K562 (cell line): ENCODE measurements around the gene TNNT1. TPM values are rescaled to one million over a fixed set of nuclear protein-coding genes. Genes with fewer than 3 reads are reported as not detected.
A peak's percentile ranks its signal among the peaks of the same experiment; 100 is the strongest.

ENCODE experiments used
- ATAC-seq: fragments of 200-7000 bp; cut with Tn5 transposase; 3 replicates; pipeline ENCODE4 v1.9.1; 2020; ENCODE audit warnings: moderate library complexity
- BruUV-seq: library from RNA; stranded (reverse); fragments of 400-500 nt; replicated peaks from 2 replicates; lab custom pipeline; 2021; lab: Mats Ljungman, UMichigan
- CTCF ChIA-PET: fragments of 300-600 bp; formaldehyde crosslinking; extraction: SDS; loops from one replicate; lab custom pipeline; 2021; ENCODE audit warnings: low intra/inter-chr PET ratio; lab: Yijun Ruan, JAX
- POLR2A ChIA-PET: fragments of 300-600, 350-650 bp; sonication (Branson Sonifier 250); formaldehyde crosslinking; extraction: SDS; loops from one replicate; lab custom pipeline; 2021; ENCODE audit warnings: antibody characterized with exemption, inconsistent platforms; lab: Yijun Ruan, JAX
- DNase-seq, 4 experiments: peaks; one replicate each; pipeline versions ENCODE4 v3.0.0 to v3.0.0-alpha.2; 2011 to 2018; ENCODE audit warnings: low spot score in 3 of 4, mixed read lengths in 3 of 4; ENCODE audit errors: extremely low read depth in 1 of 4
- FAIRE-seq: peaks from 2 replicates; lab custom pipeline; 2011; peaks lifted over from hg19 to GRCh38; lab: Jason Lieb, UNC
- H2AFZ ChIP-seq: 2 replicates; pipeline ENCODE4 v1.6.0; 2011; ENCODE audit warnings: low read depth, low read length, control low read depth, inconsistent platforms
- H3K27ac ChIP-seq: fragments of 200-600 bp; 3 replicates; pipeline ENCODE4 v1.8.0; 2011; ENCODE audit warnings: low read depth, mild to moderate bottlenecking, control low read depth, inconsistent platforms, low read length, moderate library complexity, mixed read lengths; ENCODE audit errors: extremely low read depth
- H3K27me3 ChIP-seq, 2 experiments: fragments of 300-600 bp in 1 of 2; 2 replicates in 1 of 2; 3 replicates in 1 of 2; pipeline versions ENCODE4 v1.6.0 to v1.8.0; 2011; ENCODE audit warnings: inconsistent platforms in 2 of 2, low read length in 2 of 2, mild to moderate bottlenecking in 1 of 2, mixed read lengths in 1 of 2, moderate library complexity in 1 of 2; ENCODE audit not compliant: control insufficient read depth in 2 of 2, insufficient read depth in 2 of 2
- H3K36me3 ChIP-seq: fragments of 300-600 bp; 3 replicates; pipeline ENCODE4 v1.8.0; 2011; ENCODE audit warnings: mild to moderate bottlenecking, low read length, inconsistent platforms; ENCODE audit not compliant: control insufficient read depth, insufficient read depth
- H3K4me1 ChIP-seq, 2 experiments: fragments of 200-600 bp in 1 of 2; replicated peaks in 1 of 2; 2 replicates in 1 of 2; 3 replicates in 1 of 2; pipeline versions ENCODE4 v1.5.1 to v1.8.0; 2011; ENCODE audit warnings: inconsistent platforms in 2 of 2, low read length in 2 of 2, mild to moderate bottlenecking in 1 of 2, mixed read lengths in 1 of 2, moderate library complexity in 1 of 2; ENCODE audit not compliant: control insufficient read depth in 2 of 2, insufficient read depth in 2 of 2
- H3K4me2 ChIP-seq: 2 replicates; pipeline ENCODE4 v1.6.1; 2011; ENCODE audit warnings: low read length, control low read depth, inconsistent platforms, mixed read lengths; ENCODE audit not compliant: insufficient read depth
- H3K4me3 ChIP-seq: fragments of 200-600 bp; sonication (generic), shearing (Covaris generic); 2 replicates; pipeline ENCODE4 v1.5.1; 2016; ENCODE audit warnings: control low read depth, inconsistent platforms
- H3K79me2 ChIP-seq: fragments of 200-600 bp; 3 replicates; pipeline ENCODE4 v1.8.0; 2011; ENCODE audit warnings: low read length, inconsistent platforms; ENCODE audit not compliant: control insufficient read depth, insufficient read depth
- H3K9ac ChIP-seq, 2 experiments: 2 replicates each; pipeline versions ENCODE4 v1.6.0 to v1.6.1; 2011; ENCODE audit warnings: low read depth in 2 of 2, low read length in 2 of 2, control low read depth in 1 of 2, inconsistent platforms in 1 of 2, mild to moderate bottlenecking in 1 of 2, mixed read lengths in 1 of 2; ENCODE audit not compliant: insufficient read depth in 1 of 2
- H3K9me1 ChIP-seq: one replicate; pipeline ENCODE4 v1.6.0; 2011; ENCODE audit warnings: inconsistent platforms, mild to moderate bottlenecking, low read length, moderate library complexity; ENCODE audit not compliant: control insufficient read depth, insufficient read depth
- H3K9me3 ChIP-seq: replicated peaks from 2 replicates; pipeline ENCODE4 v1.5.1; 2011; ENCODE audit warnings: low read depth, low read length, inconsistent platforms; ENCODE audit not compliant: control insufficient read depth, insufficient read depth
- H4K20me1 ChIP-seq: replicated peaks from 2 replicates; pipeline ENCODE4 v1.6.1; 2011; ENCODE audit warnings: low read length, inconsistent platforms, mixed read lengths; ENCODE audit not compliant: control insufficient read depth, insufficient read depth
- ELF2 ChIP-seq: fragments of 250-450 bp; sonication (Bioruptor Pico); IDR thresholded peaks from 2 replicates; pipeline ENCODE4 v1.5.0; 2021; ENCODE audit warnings: mild to moderate bottlenecking
- MBD2 ChIP-seq: sonication (generic); IDR thresholded peaks from 2 replicates; pipeline ENCODE4 v1.6.1; 2016; ENCODE audit warnings: low read depth, borderline replicate concordance
- POLR2B ChIP-seq: fragments of 450-650 bp; IDR thresholded peaks from 2 replicates; pipeline ENCODE4 v1.6.1; 2018; ENCODE audit warnings: low read depth; ENCODE audit not compliant: partially characterized antibody
- RBM14 ChIP-seq: fragments of 200-400 bp; formaldehyde crosslinking; IDR thresholded peaks from 2 replicates; pipeline ENCODE4 v1.6.1; 2018; ENCODE audit warnings: low read depth, mild to moderate bottlenecking, low read length, moderate library complexity, borderline replicate concordance; ENCODE audit not compliant: insufficient read depth
- TFAM ChIP-seq: fragments of 250-450 bp; sonication (Bioruptor Pico); conservative IDR thresholded peaks from 2 replicates; pipeline ENCODE4 v1.5.0; 2021; ENCODE audit warnings: mild to moderate bottlenecking, moderate library complexity
- ZNF165 ChIP-seq: fragments of 250-450 bp; sonication (Bioruptor Pico); IDR thresholded peaks from 2 replicates; pipeline ENCODE4 v1.4.0; 2020; ENCODE audit warnings: borderline replicate concordance
- WGBS: fragments of 100-300 bp; shearing (Covaris generic); methylation state at CpG from one replicate; pipeline ENCODE4 v1.1.6; 2016; ENCODE audit warnings: low coverage, mixed read lengths; ENCODE audit not compliant: insufficient coverage; ENCODE audit errors: missing lambda C conversion rate; 5-methylcytosine and 5-hydroxymethylcytosine counted together
- in situ Hi-C: fragments of 300-500 bp; cut with MboI; formaldehyde crosslinking; loops from 4 replicates; pipeline ENCODE4 v1.15.0; 2018; ENCODE audit warnings: inconsistent platforms, mixed read lengths
- intact Hi-C: fragments of 100-400 bp; cut with micrococcal nuclease; formaldehyde crosslinking; loops from 2 replicates; pipeline ENCODE4 v1.14.2; 2022
- polyA plus RNA-seq, 8 experiments: library from polyadenylated mRNA; depleted of rRNA in 4 of 8; stranded (reverse) in 5 of 8; unstranded in 3 of 8; fragments of >200 nt; fragmentation: Nextera tagmentation in 2 of 8; fragmentation: Illumina TruSeq in 1 of 8; extraction: Ambion mirVana in 2 of 8; extraction: Trizol in 1 of 8; gene quantifications; 2 replicates each; pipeline versions ENCODE4 v1.2.1 to v1.2.3, GENCODE V29; 2011 to 2014; ENCODE audit warnings: inconsistent platforms in 1 of 8, missing spikeins in 1 of 8
- total RNA-seq, 7 experiments: library from RNA; depleted of rRNA in 6 of 7; stranded (reverse); fragments of >200 nt in 6 of 7; fragmentation: Illumina TruSeq in 2 of 7; extraction: Trizol in 2 of 7; gene quantifications; 2 replicates each; pipeline versions ENCODE4 v1.2.1 to v1.2.3, GENCODE V29; 2011 to 2021; ENCODE audit warnings: low replicate concordance in 1 of 7
- TF ChIP-seq, protein P1 (sequence below), 2 experiments: fragments of 450-650 bp; formaldehyde crosslinking in 1 of 2; IDR thresholded peaks; 2 replicates each; pipeline versions ENCODE4 v1.4.0 to v1.6.1; 2014 to 2020; ENCODE audit warnings: mild to moderate bottlenecking in 2 of 2, borderline replicate concordance in 1 of 2, low read depth in 1 of 2
- TF ChIP-seq, protein P2 (sequence below): fragments of 250-450 bp; sonication (Bioruptor Pico); IDR thresholded peaks from 2 replicates; pipeline ENCODE4 v1.4.0; 2020; ENCODE audit warnings: mild to moderate bottlenecking, moderate library complexity, borderline replicate concordance

TNNT1 gene
- total and polyA plus RNA-seq, 9 of the 15 experiments (the other 6 are each of a cell fraction or from before 2014, with no cell fraction given) = 31.8 to 390 (median 227) TPM

DNA sequence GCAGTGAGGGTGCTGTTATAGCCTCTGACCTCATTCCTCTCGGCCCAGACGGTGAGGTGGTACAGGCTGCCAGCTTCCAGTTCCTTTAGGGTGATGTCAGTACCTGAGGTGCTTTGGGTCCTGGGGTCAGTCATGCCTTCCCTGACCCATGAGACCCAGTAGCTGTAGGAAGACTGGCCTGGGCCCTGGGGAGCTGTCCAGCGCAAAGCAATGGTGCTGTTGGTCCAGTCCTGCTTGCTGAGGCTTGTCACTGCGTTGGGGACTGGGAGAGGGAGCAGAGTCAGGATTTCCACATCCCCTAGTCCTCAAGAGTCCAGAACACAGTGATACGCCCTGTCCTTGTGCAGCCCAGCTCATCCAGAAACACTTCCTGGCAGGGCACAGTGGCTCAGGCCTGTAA is 49.6 kb upstream of the TNNT1 start:
- no peak overlapping the region for H3K27ac ChIP-seq
- no peaks in the 10 kb centered on the region for H3K27me3 ChIP-seq
- DNase-seq = no peak
- H4K20me1 ChIP-seq = no peaks in the 10 kb centered on the region
- H3K4me3 ChIP-seq = no peak overlapping the region
- no peaks in the 10 kb centered on the region for H3K4me1 ChIP-seq
- intact Hi-C loops = no loop called here
- peaks cover 80% of the 10 kb centered on the region for H3K36me3 ChIP-seq
- BruUV-seq = no TSS peak
- H3K9me1 ChIP-seq = no peaks in the 10 kb centered on the region
- no peak for FAIRE-seq
- ChIA-PET CTCF (no interaction called here), POLR2A (interaction anchor here (0.7 to 2.0 kb wide), 4 partner anchors 8 to 207 kb away, joined by 3 to 9 read pairs (median 4); partner anchors contain the start of gene PTPRH)
- no peak overlapping the region for H3K9ac ChIP-seq
- no peaks in the 10 kb centered on the region for H3K79me2 ChIP-seq
- ATAC-seq = no peak
- H3K4me2 ChIP-seq = no peak overlapping the region
- no peaks in the 10 kb centered on the region for H3K9me3 ChIP-seq
- no peak for TF ChIP-seq MBD2
- TF ChIP-seq ELF2 = no peak
- TF ChIP-seq, protein P1, sequence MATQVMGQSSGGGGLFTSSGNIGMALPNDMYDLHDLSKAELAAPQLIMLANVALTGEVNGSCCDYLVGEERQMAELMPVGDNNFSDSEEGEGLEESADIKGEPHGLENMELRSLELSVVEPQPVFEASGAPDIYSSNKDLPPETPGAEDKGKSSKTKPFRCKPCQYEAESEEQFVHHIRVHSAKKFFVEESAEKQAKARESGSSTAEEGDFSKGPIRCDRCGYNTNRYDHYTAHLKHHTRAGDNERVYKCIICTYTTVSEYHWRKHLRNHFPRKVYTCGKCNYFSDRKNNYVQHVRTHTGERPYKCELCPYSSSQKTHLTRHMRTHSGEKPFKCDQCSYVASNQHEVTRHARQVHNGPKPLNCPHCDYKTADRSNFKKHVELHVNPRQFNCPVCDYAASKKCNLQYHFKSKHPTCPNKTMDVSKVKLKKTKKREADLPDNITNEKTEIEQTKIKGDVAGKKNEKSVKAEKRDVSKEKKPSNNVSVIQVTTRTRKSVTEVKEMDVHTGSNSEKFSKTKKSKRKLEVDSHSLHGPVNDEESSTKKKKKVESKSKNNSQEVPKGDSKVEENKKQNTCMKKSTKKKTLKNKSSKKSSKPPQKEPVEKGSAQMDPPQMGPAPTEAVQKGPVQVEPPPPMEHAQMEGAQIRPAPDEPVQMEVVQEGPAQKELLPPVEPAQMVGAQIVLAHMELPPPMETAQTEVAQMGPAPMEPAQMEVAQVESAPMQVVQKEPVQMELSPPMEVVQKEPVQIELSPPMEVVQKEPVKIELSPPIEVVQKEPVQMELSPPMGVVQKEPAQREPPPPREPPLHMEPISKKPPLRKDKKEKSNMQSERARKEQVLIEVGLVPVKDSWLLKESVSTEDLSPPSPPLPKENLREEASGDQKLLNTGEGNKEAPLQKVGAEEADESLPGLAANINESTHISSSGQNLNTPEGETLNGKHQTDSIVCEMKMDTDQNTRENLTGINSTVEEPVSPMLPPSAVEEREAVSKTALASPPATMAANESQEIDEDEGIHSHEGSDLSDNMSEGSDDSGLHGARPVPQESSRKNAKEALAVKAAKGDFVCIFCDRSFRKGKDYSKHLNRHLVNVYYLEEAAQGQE (IDR thresholded peaks at IDR 0.05; ENCODE audit: borderline replicate concordance) = peak; percentile 75
- TF ChIP-seq, protein P1 (CRISPR knock-in tag; IDR thresholded peaks at IDR 0.05; ENCODE audit: low read depth) = no peak
- TF ChIP-seq RBM14 = no peak
- no peak for TF ChIP-seq ZNF165 (CRISPR knock-in tag)
- TF ChIP-seq TFAM (CRISPR knock-in tag) = no peak
- TF ChIP-seq POLR2B = no peak
- TF ChIP-seq, protein P2, sequence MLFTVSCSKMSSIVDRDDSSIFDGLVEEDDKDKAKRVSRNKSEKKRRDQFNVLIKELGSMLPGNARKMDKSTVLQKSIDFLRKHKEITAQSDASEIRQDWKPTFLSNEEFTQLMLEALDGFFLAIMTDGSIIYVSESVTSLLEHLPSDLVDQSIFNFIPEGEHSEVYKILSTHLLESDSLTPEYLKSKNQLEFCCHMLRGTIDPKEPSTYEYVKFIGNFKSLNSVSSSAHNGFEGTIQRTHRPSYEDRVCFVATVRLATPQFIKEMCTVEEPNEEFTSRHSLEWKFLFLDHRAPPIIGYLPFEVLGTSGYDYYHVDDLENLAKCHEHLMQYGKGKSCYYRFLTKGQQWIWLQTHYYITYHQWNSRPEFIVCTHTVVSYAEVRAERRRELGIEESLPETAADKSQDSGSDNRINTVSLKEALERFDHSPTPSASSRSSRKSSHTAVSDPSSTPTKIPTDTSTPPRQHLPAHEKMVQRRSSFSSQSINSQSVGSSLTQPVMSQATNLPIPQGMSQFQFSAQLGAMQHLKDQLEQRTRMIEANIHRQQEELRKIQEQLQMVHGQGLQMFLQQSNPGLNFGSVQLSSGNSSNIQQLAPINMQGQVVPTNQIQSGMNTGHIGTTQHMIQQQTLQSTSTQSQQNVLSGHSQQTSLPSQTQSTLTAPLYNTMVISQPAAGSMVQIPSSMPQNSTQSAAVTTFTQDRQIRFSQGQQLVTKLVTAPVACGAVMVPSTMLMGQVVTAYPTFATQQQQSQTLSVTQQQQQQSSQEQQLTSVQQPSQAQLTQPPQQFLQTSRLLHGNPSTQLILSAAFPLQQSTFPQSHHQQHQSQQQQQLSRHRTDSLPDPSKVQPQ (CRISPR knock-in tag) = no peak
- WGBS = 83% methylated on average over 4 of the region's 5 CpGs
- in situ Hi-C loops = no loop called here
- H2AFZ ChIP-seq = no peak overlapping the region
